Heart left ventricle (tissue), 16 donors: ENCODE measurements around the gene GUCY2D. TPM values are rescaled to one million over a fixed set of nuclear protein-coding genes. Genes with fewer than 3 reads are reported as not detected.

ENCODE experiments used
- ATAC-seq, 4 donors: fragments of 200-7000 bp; cut with Tn5 transposase; one replicate each; pipeline ENCODE4 v1.9.1; 2020 to 2022; ENCODE audit warnings: moderate library complexity in 4 of 4, mild to moderate bottlenecking in 3 of 4, moderate number of reproducible peaks in 1 of 4
- DNase-seq, 5 donors: peaks; one replicate each; pipeline ENCODE4 v3.0.0-alpha.2; 2020
- H3K27ac ChIP-seq, 12 donors: fragments of 200-600 bp; sonication (generic) in 4 of 12; one replicate each; pipeline versions ENCODE4 v1.5.0 to v1.8.0; 2016 to 2022; ENCODE audit warnings: mild to moderate bottlenecking in 2 of 12
- H3K27me3 ChIP-seq, 9 donors: fragments of 200-600 bp; sonication (generic) in 2 of 9; one replicate each; pipeline versions ENCODE4 v1.5.1 to v1.8.0; 2016 to 2022; ENCODE audit warnings: mild to moderate bottlenecking in 3 of 9
- H3K36me3 ChIP-seq, 9 donors: fragments of 200-600 bp; sonication (generic) in 2 of 9; one replicate each; pipeline versions ENCODE4 v1.5.0 to v1.8.0; 2018 to 2022; ENCODE audit warnings: mild to moderate bottlenecking in 2 of 9
- H3K4me1 ChIP-seq, 12 donors: fragments of 200-600 bp; sonication (generic) in 4 of 12; one replicate each; pipeline versions ENCODE4 v1.5.0 to v1.8.0; 2016 to 2022; ENCODE audit warnings: mild to moderate bottlenecking in 3 of 12
- H3K4me3 ChIP-seq, 12 donors: fragments of 200-600 bp; sonication (generic) in 4 of 12; one replicate each; pipeline versions ENCODE4 v1.5.0 to v1.8.0; 2017 to 2022; ENCODE audit warnings: mild to moderate bottlenecking in 9 of 12, moderate library complexity in 4 of 12
- H3K9me3 ChIP-seq, 12 donors: fragments of 200-600 bp; sonication (generic) in 4 of 12; one replicate each; pipeline versions ENCODE4 v1.5.0 to v1.8.0; 2016 to 2022; ENCODE audit warnings: mild to moderate bottlenecking in 1 of 12
- CTCF ChIP-seq, 12 donors: fragments of 200-600 bp; sonication (generic) in 4 of 12; IDR thresholded peaks; one replicate each; pipeline versions ENCODE4 v1.5.0 to v1.8.0; 2018 to 2022; ENCODE audit warnings: antibody characterized with exemption in 12 of 12, mild to moderate bottlenecking in 5 of 12
- POLR2A ChIP-seq, 2 donors: fragments of 450-650 bp; IDR thresholded peaks; one replicate each; pipeline ENCODE4 v1.6.1; 2017; ENCODE audit warnings: antibody characterized with exemption in 2 of 2, mild to moderate bottlenecking in 2 of 2, moderate library complexity in 2 of 2
- WGBS, 4 donors: extraction: QIAGEN DNeasy Blood & Tissue Kit in 2 of 4; methylation state at CpG; one replicate each; pipeline versions ENCODE4 v1.1.5 to v1.1.7; 2013 to 2018; 5-methylcytosine and 5-hydroxymethylcytosine counted together
- intact Hi-C, 10 donors: fragments of 100-400 bp; cut with DNase I; formaldehyde crosslinking; loops; one replicate each; pipeline versions ENCODE4 v1.11.1 to v1.14.2; 2022
- polyA plus RNA-seq, 2 donors: library from polyadenylated mRNA; stranded (reverse); fragments of 200-250 nt; gene quantifications; one replicate each; pipeline ENCODE4 v1.2.3, GENCODE V29; 2013
- total RNA-seq, 9 donors: library from RNA; depleted of rRNA in 2 of 9; stranded (reverse); fragments of >200 nt in 2 of 9; fragmentation: NEBNext Ultra II Directional in 3 of 9; extraction: Animal tissue kit (Norgen Biotek cat#: 25700) in 3 of 9; gene quantifications; one replicate each; pipeline versions ENCODE4 v1.1.0 to v1.2.4, GENCODE V29; 2016 to 2023
- donor health status: ischemic (EF 13 %, LVEDD 7.1; RV severe dilation, severe dysfunction).
- donor health status: healthy with polysubstance abuse.
- donor health status: DM: no; HTN: yes; CAD: no.
- donor health status: DM: no; HTN: no; CAD: no.
- donor health status: ischemic (EF 25% LVEDD 6.9; RV normal size, moderate dysfunction).
- donor health status: ischemic (EF 25% LVEDD 5.7; RV mildly dilated, moderate dysfunction).
- donor health status: healthy.
- donor health status: DM: yes; HTN: yes; CAD: no.
- donor health status: ischemic (EF 35%, LVEDD 5.7; RV mildly dilated, moderate dysfunction).
- donor health status: nonischemic (EF 11% LVEDD 7.7; RV severe dilation, severe dysfunction).
- donor health status: DM: yes; HTN: yes; CAD: no.
- donor health status: PGD.
- donor health status: ischemic (EF 29% LVEDD 5.4; RV normal size, mild dysfunction).
- donor health status: nonischemic (EF 23%, LVEDD 6.1; RV moderate dilation, normal function).

GUCY2D gene
- total and polyA plus RNA-seq, 11 donors, result 0.04 TPM; not detected in 10

GRCh38 chr17:8038954-8039610 is 36.7 kb downstream of the GUCY2D start, which contains the start of gene ALOX15B:
Gene ALOX15B, plus strand, starts transcription at chr17:8039059. Its CDS starts 97 bp downstream, at chr17:8039156.
- H3K4me1 ChIP-seq, result peaks cover 0 to 26% (median 0%) of the 10 kb centered on the region in 12 donors
- no peaks in the 10 kb centered on the region for H3K36me3 ChIP-seq
- peaks cover 0 to 27% (median 10%) of the 10 kb centered on the region in 9 donors for H3K27me3 ChIP-seq
- peak in 1 of 4 donors; percentile 33 for ATAC-seq
- no peak for DNase-seq
- no peak within 1 kb of the TSS for H3K27ac ChIP-seq
- H3K9me3 ChIP-seq, result no peaks in the 10 kb centered on the region
- TF ChIP-seq POLR2A (IDR thresholded peaks at IDR 0.05) (no peak), CTCF (IDR thresholded peaks at IDR 0.05) (no peak)
- WGBS, 4 donors, result 11 to 19% (median 16%) methylated on average over 17 to 37 of the region's 37 CpGs
- intact Hi-C loops, result loop anchor here in 1 of 10 donors (10.0 kb wide), 1 partner anchor 224 kb away; no protein-coding TSS in a partner anchor
- H3K4me3 ChIP-seq, result peak within 1 kb of the TSS in 3 of 12 donors; percentile 10 to 49 (median 23)

GRCh38 chr17:8039611-8040168 is 37.3 kb downstream of the GUCY2D start:
- Histone ChIP-seq H3K4me1 (peaks cover 0 to 26% (median 0%) of the 10 kb centered on the region in 12 donors), H3K27ac (no peak overlapping the region), H3K9me3 (no peaks in the 10 kb centered on the region), H3K36me3 (no peaks in the 10 kb centered on the region), H3K27me3 (peaks cover 0 to 27% (median 10%) of the 10 kb centered on the region in 9 donors), H3K4me3 (peak overlapping the region in 3 of 12 donors; percentile 10 to 49 (median 23))
- intact Hi-C loops, result loop anchor here in 9 of 10 donors (2.0 to 10.0 kb wide), 9 partner anchors 45 to 297 kb away; no protein-coding TSS in a partner anchor
- DNase-seq (no peak), ATAC-seq (no peak)
- WGBS, 4 donors, result 60 to 66% (median 62%) methylated on average over 11 of the region's 11 CpGs
- no peak for TF ChIP-seq POLR2A (IDR thresholded peaks at IDR 0.05)
- TF ChIP-seq CTCF (IDR thresholded peaks at IDR 0.05), result no peak

GRCh38 chr17:8041249-8041928 is 39.0 kb downstream of the GUCY2D start:
- H3K4me3 ChIP-seq, result no peak overlapping the region
- H3K27me3 ChIP-seq, result peaks cover 0 to 27% (median 10%) of the 10 kb centered on the region in 9 donors
- intact Hi-C loops, result loop anchor here in 9 of 10 donors (2.0 to 10.0 kb wide), 8 partner anchors 47 to 299 kb away; no protein-coding TSS in a partner anchor
- peak; percentile 59 to 83 (median 63) for ATAC-seq
- DNase-seq, result no peak
- H3K27ac ChIP-seq, result peak overlapping the region in 2 of 12 donors; percentile 15 to 45
- WGBS, 4 donors, result 59 to 67% (median 60%) methylated on average over 8 of the region's 8 CpGs
- no peaks in the 10 kb centered on the region for H3K9me3 ChIP-seq
- peaks cover 0 to 26% (median 0%) of the 10 kb centered on the region in 12 donors for H3K4me1 ChIP-seq
- TF ChIP-seq CTCF (IDR thresholded peaks at IDR 0.05) (peak; percentile 44 to 72 (median 56)), POLR2A (IDR thresholded peaks at IDR 0.05) (no peak)
- H3K36me3 ChIP-seq, result no peaks in the 10 kb centered on the region
